HS-27A (cell line): ENCODE measurements around the gene USP40.

ENCODE experiments used
- DNase-seq: peaks from one replicate; pipeline ENCODE4 v3.0.0-alpha.2; 2012; ENCODE audit warnings: low read depth, missing footprints

USP40 gene

DNA sequence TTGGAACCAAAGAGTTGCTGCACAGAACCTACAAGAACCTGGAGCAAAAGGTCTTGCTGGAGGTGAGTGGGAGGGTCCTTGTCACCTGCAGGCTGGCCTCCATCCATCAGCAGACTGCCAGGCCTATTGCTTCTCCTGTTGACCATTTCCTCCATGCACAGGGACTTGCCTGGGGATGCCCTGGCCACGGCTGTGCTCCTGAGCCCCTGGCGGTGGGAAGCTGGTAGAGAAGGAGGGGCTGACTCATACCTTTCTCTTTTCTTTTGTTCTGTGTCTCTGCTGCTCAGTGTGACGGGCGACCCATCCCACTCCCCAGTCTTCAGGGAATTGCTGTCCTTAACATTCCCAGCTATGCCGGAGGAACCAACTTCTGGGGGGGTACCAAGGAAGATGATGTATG lies 109.6 kb downstream of the USP40 start:
- DNase-seq = no peak

DNA sequence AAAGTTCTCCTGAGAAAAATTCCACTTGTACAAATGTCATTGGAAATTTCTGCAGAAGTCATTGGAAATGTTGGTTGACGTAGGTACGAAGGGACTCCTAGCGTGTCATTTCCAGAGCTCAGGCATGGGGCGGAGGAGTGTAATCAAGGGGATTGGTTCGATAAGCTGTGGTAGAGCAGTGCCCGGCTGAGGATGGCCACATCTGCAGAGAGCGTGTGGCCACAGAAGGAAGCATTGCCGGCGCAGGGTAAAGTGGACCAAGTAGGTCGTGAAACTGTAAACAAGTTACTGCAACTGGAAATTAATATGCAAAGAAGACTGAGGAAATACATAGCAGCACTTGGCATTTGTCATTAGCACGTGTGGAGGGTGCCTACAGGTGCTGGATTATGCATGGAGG lies 110.5 kb downstream of the USP40 start:
- DNase-seq = no peak

DNA sequence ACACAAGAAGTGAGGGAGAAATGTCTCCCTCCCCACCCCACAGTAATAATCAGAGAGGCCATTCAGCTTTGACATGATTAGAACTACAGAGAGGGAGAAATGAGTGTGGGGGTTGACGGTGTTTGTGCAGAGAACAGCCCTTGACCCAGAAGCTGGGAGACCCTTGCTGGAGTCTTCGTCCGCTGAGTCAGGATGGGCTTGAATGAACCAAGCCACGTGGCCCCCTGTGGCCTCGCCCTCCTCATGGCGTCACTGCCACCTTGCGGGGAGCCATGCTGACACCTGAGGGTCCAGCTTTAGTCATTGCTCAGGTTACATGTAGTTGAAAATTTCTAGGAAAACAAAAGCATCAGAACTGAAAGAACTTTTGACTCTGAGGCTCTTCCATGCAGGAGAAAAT lies 111.1 kb downstream of the USP40 start:
- no peak for DNase-seq

DNA sequence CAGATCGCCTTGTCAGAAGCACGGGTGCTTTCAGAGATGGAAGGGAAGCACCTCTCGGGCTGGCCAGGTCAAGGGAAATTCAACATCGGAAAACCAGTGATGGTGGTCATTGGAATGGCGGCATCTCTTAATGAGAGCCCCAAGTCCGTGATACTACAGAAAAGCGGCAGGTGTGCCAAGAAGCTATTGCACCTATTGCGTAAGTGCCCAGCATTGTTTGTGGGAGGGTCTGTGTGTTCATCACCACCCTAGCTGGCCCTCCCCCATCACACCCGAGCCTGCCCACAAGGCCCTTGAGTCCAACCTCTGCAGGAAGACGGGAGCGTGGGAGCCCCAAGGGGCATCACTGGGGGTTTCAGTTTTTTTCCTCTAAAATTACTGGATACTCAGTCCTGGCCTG lies 111.6 kb downstream of the USP40 start:
- DNase-seq = no peak

DNA sequence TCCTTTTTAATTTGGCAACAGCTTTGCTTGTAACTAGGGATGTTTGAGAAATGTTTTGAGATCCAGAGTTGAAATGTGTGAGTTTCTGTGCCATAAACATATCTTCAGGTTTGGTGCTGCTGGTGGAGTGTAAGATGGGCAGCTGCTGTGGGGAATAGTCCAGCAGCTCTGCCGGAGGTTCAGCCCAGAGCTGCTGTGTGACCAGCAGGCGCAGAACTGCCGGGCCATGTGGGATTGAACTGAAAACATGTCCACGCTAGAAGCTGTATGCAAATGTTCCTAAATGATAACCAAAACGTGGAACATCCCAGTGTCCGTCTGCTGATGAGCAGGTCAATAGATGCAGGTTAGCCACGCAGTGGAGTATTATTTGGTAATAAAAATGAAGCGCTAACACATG lies 112.7 kb downstream of the USP40 start:
- DNase-seq = no peak

DNA sequence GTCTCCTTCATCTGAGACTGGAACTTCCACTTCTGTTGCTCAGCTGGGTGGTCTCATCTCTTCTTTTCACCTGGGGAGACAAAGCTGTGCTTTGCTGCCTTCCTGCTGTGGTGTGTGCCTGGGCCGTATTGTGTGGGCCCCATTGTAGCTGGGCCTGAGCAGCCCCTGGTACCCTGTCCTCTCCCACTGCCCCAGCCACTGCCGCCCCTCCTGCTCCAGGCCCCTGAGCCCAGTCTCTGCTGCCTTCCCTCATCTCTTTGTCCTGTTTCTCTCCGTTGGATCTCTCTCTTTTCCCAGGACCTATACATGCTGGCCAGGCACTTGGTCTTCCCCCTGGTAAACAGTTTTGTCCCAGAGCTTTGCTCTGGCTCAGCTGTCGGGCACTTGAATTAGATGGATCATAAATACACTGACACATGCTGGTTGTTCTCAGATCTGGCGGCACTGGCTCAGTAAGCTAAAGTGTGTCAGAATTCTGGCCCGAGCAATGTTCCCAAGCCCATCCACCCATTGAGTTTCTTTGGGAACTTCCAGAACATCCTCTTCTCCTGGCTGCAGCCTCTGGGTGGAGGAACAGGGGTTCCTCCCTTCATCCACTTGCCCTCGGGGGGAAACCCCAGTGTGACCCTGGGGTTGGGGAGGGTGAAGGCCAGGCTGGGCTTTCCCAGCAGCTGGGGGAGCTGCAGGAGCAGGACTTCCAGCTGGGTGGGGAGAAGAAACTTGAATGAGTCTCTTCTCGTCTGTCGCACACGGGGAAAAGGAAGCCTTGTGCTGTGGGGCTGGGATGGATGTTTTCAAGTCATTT lies 113.3 kb downstream of the USP40 start:
- DNase-seq = no peak

DNA sequence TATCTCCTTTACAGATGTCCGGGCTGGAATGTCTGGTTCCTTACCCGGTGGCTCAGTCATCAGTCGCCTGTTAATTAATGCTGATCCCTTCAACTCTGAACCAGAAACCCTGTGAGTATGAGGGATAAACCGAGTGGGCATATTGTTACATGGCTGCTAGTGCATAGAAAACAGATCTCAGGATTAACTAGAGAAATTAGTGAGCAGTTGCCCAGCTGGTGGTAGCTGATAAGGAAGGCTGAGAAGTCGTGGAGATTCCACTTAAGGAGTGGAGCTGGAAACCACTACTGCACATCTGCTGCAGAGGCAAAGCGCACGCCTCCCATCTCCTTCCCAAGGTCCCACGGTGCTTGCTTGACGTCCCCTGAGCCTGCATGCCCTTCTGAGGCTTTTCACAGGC lies 114.6 kb downstream of the USP40 start:
- no peak for DNase-seq

DNA sequence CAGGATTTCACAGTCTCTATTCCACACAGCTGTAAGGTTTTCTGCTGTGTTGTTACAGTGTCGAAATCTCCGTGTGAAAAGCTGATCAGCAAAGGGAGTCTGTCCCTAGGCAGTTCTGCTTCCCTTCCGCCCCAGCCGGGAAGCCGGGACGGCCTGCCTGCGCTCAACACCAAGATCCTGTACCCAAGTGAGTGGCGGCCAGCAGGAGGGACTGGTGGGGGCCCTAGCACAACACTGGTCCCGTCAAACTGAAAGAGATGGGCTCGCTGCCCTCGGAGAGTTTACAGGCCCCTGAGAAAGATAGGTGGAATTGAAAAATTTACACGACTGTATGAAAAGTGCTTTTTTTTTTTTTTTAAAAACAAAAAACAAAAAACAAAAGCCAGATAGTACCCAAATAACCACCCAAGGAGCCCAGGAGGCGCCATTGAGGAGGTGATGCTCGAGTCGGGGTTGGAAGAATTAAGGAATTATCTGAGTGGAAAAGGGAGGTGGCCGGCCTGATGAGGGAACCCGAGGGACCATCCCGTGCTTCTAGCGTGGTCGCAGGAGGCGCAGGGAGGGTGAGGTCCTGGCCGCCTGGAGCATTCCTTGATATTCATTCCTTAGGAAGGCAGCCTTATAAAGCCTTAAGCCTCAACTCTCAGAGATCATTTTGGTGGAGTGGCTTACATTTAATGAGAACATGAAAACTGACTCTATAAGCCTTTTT lies 115.6 kb downstream of the USP40 start:
- DNase-seq = no peak

DNA sequence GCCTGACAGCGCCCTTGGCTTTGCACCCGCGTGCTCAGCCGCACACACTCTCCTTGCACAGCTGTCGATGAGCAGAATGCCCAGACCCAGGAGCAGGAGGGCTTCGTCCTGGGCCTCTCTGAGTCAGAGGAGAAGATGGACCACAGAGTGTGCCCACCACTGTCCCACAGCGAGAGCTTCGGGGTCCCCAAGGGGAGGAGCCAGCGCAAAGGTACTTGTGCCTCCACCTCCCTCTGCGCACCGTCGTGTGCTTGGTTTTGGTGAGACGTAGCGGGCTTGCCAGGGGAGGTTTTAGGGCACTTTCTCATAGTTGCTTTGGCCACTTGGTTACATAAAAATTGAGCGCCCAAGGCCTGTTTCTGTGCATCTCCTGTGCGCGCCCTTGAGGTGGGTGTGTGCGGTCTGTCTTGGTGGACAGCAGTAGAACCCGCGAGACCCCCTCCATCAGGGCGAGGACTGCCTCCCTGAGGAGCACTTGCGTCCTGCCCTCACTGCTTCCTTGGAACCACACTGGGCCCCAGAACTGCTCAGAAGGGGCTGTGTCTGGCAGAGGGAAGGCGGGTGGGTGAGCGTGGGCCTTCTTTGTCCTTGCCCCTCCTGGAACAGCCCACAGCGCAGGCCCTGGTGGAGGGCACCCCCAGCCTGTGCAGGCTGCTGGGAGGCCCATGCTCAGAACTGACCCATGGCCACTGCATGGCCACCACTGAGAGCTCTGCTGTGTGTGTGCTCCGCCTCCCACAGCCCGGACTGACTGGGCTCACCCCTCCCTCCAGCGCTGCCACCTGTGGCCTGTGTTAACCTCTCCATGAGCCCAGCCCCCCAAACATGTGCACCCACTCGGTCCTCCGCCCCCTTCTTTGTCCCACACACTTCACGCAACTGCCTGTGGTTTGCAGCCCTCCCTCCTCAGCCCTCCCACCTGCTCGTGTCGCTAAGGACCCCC lies 116.4 kb downstream of the USP40 start:
- DNase-seq = no peak

DNA sequence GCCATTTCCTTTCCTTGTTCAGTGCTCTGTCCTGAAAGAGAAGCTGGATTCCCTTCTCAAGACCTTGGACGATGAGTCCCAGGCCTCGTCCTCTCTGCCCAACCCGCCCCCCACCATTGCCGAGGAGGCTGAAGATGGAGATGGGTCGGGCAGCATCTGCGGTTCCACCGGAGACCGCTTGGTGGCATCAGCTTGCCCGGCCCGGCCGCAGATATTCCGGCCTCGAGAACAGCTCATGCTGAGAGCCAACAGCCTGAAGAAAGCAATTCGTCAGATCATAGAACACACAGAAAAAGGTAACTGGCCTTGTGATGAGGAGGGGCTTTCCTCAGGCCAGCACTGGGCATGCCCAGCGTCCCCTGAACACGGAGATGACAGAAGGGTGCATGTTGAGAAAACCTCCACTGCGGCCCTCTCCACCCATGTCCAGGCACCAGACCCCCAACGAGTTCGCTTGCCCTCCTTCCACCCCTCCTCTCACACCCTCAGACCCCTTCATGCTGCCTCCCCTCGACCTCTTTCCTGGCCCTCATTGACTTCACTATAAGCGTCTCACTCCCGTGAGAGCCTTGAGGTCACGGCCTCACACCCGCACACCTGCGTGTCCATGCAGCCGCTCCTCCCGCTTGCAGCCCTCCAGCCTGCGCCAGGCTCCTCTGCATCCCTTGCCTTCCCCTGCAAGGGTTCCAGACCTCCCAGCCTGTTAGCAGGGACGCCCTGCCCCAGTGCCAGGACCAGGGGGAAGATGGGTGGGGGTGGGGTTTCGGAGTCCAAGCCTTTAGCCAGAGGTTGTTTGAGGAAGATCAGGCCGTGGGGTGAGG lies 117.3 kb downstream of the USP40 start:
- no peak for DNase-seq

DNA sequence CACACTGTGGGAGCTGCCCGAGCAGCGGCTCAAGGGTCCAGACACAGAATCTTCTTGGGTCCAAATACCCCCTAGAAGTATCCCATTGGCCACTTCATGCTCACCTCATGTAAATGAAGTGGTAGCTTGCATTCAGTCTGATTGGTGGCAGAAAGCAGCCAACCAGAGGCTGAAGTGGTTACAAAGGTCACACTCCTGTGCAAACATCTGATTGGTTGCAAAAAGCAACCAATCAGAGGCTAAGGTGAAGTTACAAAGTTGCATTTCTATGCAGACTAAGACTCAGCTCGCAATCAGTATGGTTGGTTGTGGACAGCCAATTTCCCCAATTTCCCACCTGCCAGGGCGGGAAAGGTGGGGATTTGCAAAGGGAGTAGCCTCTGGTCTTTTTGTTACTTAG lies 118.0 kb downstream of the USP40 start:
- DNase-seq = no peak

DNA sequence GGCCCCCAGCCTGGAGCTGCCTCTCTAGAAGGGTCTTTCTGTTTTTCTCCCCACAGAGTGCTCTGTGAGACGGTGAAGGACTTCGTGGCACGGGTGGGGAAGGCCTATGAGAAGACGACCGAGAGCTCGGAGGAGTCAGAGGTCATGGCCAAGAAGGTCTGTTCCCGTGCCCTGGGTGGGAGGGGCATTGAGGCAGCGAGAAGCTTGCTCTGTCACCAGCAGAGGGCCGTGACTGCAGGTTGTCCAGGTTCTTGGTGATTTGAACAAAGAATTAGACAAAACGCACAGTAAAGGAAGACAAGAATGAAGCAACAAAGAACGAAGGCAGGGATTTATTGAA lies 118.4 kb downstream of the USP40 start:
- DNase-seq = no peak

DNA sequence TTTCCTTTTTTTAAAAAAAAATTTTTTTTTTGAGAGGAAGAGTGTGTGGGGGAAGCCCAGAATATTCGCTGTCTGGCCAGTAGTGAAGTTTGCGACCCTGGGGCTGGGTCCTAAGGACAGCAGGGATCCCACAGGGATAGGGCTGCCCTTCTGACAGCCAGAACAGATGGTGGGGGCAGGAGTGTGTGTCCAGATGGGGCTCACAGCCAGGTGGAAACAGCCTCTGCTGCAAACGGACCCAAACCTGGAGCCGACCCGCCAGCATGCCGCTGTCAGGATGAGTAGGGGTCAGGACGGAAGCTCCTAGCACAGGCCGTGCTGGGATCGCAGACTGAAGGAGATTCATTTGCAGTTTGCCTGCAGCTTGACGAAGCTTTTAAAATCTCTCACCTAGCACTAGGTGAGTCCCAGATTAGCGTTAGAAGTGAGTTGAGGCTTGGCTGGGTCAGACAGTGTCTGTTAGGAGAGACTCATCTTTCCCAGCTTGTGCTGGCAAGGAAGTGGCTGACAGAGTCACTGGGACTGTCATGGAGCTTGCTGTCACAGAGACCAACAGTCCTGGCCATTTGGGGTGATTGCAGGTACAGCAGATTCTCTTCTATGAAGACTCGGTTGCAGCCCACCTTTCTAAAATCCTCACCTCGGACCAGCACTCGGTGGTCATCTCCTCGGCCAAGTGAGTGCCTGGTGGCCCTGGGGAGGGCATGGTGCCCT lies 118.9 kb downstream of the USP40 start:
- DNase-seq = no peak

DNA sequence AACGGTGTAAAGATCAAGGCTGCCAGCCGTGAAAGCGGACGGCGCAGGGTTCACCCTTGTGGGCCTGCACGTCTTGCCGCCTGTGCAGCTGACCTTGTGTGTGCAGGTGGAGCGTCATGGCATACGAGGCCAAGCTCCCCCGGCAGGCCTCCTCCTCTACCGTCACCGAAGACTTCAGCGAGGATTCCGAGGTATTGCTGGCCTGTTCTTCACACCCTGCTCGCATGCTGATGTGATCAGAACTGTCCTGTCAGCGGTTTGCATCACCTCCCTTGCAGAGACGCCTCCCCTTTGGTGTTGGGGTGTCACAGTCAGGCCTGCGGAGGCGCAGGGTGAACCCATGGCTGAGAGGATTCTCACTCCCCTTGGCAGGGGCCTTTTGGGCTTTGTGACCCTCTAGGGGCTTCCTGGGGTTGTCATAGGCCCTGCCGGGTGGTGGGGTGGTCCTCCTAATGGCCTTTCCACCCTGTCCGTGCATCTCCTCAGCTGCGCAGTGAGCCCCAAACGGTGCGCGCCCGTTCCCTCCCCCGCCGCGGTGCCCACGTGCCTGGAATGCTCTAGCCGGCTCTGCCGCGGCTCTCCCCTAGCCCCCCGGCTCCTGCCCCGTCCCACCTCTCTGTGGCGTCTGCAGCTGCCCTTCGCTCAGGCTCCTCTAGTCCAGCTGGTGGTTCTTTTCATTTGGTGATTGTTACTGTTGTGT lies 119.8 kb downstream of the USP40 start:
- no peak for DNase-seq

DNA sequence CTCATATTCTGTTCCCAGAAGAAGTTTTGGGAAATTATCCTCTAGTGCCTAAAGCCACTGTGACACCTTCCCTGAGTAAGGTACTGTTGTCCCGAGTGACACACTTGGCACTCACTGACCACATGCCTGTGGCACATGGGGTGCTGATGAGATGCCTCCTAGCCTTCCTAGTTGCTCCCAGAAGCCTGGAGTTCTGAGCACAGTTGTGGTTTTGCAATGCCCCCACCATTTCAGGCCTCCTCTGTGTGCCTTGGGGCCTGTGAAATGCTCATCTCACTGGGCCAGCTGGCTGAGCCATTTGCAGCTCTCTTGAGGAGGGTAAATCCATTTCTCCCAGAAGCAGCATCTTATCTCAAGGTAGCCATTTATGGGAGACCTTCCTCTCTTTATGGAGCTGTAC lies 120.5 kb downstream of the USP40 start:
- no peak for DNase-seq

DNA sequence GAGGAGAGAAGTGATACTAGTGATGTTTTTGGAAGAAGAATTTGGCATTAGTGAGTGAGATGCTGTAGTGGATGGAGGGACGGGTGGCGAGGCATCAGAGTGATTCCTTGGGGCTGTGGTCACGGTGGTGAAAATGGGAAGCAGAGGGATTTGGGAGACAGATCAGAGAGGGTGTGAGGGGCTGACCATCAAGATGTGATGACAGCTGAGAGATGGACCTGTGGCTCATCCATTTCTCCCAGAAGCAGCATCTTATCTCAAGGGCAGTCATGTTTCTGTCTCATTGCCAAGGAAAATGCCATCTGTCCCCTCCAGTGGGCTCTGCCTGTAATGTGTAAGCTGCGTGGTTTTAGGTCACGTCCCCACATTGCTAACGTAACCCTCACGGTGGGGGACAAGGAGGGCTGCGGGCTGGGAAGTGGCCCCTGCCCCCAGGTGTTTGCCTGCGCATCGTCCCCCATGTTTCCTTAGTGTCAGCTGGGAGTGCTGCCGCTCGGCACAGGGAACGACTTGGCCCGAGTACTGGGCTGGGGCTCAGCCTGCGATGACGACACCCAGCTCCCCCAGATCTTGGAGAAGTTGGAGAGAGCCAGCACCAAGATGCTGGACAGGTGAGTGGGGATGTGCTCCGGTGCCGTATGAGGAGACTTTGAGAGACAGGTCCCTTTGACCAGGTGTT lies 121.3 kb downstream of the USP40 start:
- DNase-seq = no peak

DNA sequence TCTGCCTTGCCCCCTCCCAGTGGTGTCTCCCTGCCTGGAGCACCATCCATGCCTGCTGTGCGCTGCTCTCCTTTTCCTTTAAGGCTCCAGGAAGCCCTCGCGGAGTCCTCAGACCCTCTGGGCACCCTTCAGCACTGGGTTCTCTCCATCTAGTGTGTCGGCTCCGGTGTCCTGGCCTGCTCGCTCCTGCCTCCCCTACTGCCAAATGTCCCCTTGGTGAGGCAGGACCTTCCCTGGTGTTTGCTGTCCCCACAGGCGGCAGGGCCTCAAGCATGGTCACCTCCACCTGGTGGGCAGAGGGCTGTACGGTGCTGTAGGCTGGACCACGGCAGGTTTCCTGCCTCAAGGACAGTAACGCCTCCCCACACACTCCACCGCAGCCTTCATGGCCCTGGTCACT lies 122.1 kb downstream of the USP40 start:
- DNase-seq = no peak

DNA sequence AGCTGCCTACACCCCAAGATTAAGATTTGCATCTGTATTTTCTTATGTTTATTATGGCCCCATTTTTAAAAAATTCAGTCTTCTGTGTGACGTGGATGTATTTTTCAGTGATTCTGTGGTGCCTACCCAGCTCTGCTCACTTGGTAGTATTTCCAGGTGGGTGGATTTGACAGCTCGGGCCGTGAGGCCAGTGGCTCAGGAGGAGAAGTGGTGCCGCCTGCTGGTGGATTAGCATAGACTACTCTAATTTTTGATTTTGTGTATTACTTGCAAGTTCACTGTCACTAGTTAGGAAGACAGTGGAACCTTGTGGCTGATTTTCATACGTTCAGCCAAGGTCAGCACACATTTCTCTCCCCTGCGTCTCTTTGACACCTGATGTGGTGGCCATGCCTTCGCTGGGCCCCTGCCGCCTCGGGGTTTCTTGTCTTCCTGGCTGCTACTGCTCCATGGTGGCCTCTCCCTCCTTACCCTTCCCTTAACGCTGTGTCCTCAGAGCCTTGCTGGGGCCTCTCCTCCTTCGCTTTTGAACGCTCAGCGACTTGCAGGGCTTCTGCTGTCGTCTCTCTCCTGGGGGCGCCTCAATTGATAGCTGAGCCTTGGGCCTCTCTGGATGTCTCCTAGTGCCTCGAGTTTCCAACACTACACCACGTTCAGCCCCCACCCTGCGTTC lies 122.9 kb downstream of the USP40 start:
- DNase-seq = no peak

DNA sequence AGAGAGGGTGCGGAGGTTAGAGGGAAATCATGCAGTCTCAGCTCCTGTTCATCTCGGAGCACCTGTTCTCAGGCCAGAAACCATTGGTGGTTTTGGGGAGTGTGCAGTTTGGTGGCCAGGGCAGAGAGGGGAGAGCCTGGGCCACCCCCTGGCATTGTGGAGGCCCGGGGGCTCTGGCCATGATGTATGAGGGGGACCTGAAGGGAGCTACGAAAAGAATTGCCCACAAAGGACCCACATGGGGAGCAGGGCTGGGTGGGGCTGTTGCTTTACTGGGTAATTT lies 124.6 kb downstream of the USP40 start:
- DNase-seq = no peak
